SK-N-MC (cell line): Measurements from ENCODE around the gene TWSG1.
"Not testable (repeated sequence)": the region's sequence is repeated elsewhere in the genome, so short reads cannot be mapped to it uniquely, and the experiment has no call there.

Experiments used
- DNase-seq: peaks from one replicate; pipeline ENCODE4 v3.0.0-alpha.2; 2011; ENCODE audit warnings: low read depth, low spot score
- H3K27ac ChIP-seq: fragments of 200-600 bp; sonication (generic); 2 replicates; pipeline ENCODE4 v1.5.1; 2016; ENCODE audit warnings: mixed run types
- H3K36me3 ChIP-seq: fragments of 200-600 bp; sonication (generic); 2 replicates; pipeline ENCODE4 v1.6.1; 2017; ENCODE audit warnings: antibody characterized with exemption, low read length, mixed read lengths; ENCODE audit not compliant: insufficient read depth
- H3K4me3 ChIP-seq: fragments of 200-600 bp; sonication (generic); 2 replicates; pipeline ENCODE4 v1.5.1; 2016
- H3K9ac ChIP-seq: fragments of 200-600 bp; sonication (generic); 2 replicates; pipeline ENCODE4 v1.8.0; 2017; ENCODE audit warnings: mixed run types, mixed read lengths; ENCODE audit not compliant: insufficient read length
- H3K9me3 ChIP-seq: fragments of 200-600 bp; sonication (generic); 2 replicates; pipeline ENCODE4 v1.6.1; 2017; ENCODE audit warnings: low read depth, mild to moderate bottlenecking, antibody characterized with exemption, low read length, moderate library complexity, mixed read lengths
- EZH2 ChIP-seq: fragments of 200-600 bp; sonication (generic); IDR thresholded peaks from one replicate; pipeline ENCODE4 v1.6.1; 2017; ENCODE audit warnings: antibody characterized with exemption
- FOXP2 ChIP-seq: optimal IDR thresholded peaks from 2 replicates; pipeline ENCODE3; 2011; ENCODE audit warnings: mild to moderate bottlenecking, moderate library complexity; ENCODE audit not compliant: insufficient read depth; ENCODE audit errors: extremely low read length, control extremely low read depth
- POLR2AphosphoS5 ChIP-seq: IDR thresholded peaks from 2 replicates; pipeline ENCODE4 v1.6.1; 2012; ENCODE audit warnings: mild to moderate bottlenecking, low read depth, low read length, borderline replicate concordance

The TWSG1 gene

GRCh38 chr18:9437672-9438071 lies 103.1 kb downstream of the TWSG1 start:
- Histone ChIP-seq H3K9me3 (no peaks in the 10 kb centered on the region), H3K4me3 (no peak overlapping the region), H3K9ac (no peak overlapping the region), H3K36me3 (no peaks in the 10 kb centered on the region), H3K27ac (no peak overlapping the region; the same call in 1 of the 2 replicates)
- no peak for TF ChIP-seq EZH2
- no peak for TF ChIP-seq POLR2AphosphoS5
- TF ChIP-seq FOXP2, result no peak
- DNase-seq, result no peak

- Histone ChIP-seq H3K36me3 (no peaks in the 10 kb centered on the region), H3K4me3 (no peak overlapping the region), H3K9ac (no peak overlapping the region), H3K27ac (no peak overlapping the region), H3K9me3 (no peaks in the 10 kb centered on the region)
- no peak for TF ChIP-seq FOXP2
- TF ChIP-seq POLR2AphosphoS5, result no peak
- no peak for TF ChIP-seq EZH2
- DNase-seq, result no peak
Measured at GRCh38 chr18:9441061-9441460, 106.5 kb downstream of the TWSG1 start.

- H3K27ac ChIP-seq, result no peak overlapping the region
- no peak overlapping the region for H3K4me3 ChIP-seq
- no peak overlapping the region for H3K9ac ChIP-seq
- H3K36me3 ChIP-seq, result no peaks in the 10 kb centered on the region
- DNase-seq, result no peak
- H3K9me3 ChIP-seq, result no peaks in the 10 kb centered on the region
- TF ChIP-seq EZH2 (no peak), POLR2AphosphoS5 (no peak), FOXP2 (no peak)
Measured at GRCh38 chr18:9444549-9444948, 110.0 kb downstream of the TWSG1 start.

- no peaks in the 10 kb centered on the region for H3K36me3 ChIP-seq
- no peak overlapping the region for H3K9ac ChIP-seq
- H3K27ac ChIP-seq, result no peak overlapping the region
- no peak overlapping the region for H3K4me3 ChIP-seq
- TF ChIP-seq FOXP2 (no peak), EZH2 (no peak), POLR2AphosphoS5 (no peak)
- DNase-seq, result no peak
- no peaks in the 10 kb centered on the region for H3K9me3 ChIP-seq
Measured at GRCh38 chr18:9446839-9447238, 112.3 kb downstream of the TWSG1 start.

- H3K36me3 ChIP-seq, result no peaks in the 10 kb centered on the region
- TF ChIP-seq FOXP2 (no peak), POLR2AphosphoS5 (no peak), EZH2 (no peak)
- no peak overlapping the region for H3K9ac ChIP-seq
- no peaks in the 10 kb centered on the region for H3K9me3 ChIP-seq
- no peak overlapping the region for H3K27ac ChIP-seq
- no peak overlapping the region for H3K4me3 ChIP-seq
- no peak for DNase-seq
Measured at GRCh38 chr18:9447334-9447733, 112.8 kb downstream of the TWSG1 start.

GRCh38 chr18:9449600-9450414 lies 115.2 kb downstream of the TWSG1 start:
- TF ChIP-seq EZH2, result no peak
- no peak for TF ChIP-seq FOXP2
- no peak for TF ChIP-seq POLR2AphosphoS5
- Histone ChIP-seq H3K36me3 (no peaks in the 10 kb centered on the region), H3K9me3 (no peaks in the 10 kb centered on the region), H3K4me3 (no peak overlapping the region), H3K9ac (no peak overlapping the region), H3K27ac (no peak overlapping the region)
- DNase-seq, result no peak

GRCh38 chr18:9450920-9451319 lies 116.3 kb downstream of the TWSG1 start:
- not testable (repeated sequence) for DNase-seq, H3K27ac ChIP-seq, H3K4me3 ChIP-seq, H3K36me3 ChIP-seq, H3K9ac ChIP-seq, H3K9me3 ChIP-seq
